Kidney (tissue), 14 donors: ENCODE results near the gene IFTAP. TPM values are rescaled to one million over a fixed set of nuclear protein-coding genes. Genes with fewer than 3 reads are reported as not detected.

Source experiments
- DNase-seq, 5 donors: peaks; one replicate each; pipeline ENCODE4 v3.0.0-alpha.2; 2013 to 2020
- FAIRE-seq: peaks from 2 replicates; lab custom pipeline; 2012; peaks lifted over from hg19 to GRCh38; lab: Jason Lieb, UNC
- H3K27ac ChIP-seq, 2 donors: one replicate each; pipeline ENCODE4 v1.7.0; 2013; ENCODE audit warnings: low read depth in 2 of 2, low read length in 2 of 2, inconsistent platforms in 1 of 2
- H3K27me3 ChIP-seq: one replicate; pipeline ENCODE4 v1.7.1; 2013; ENCODE audit warnings: low read length, inconsistent platforms; ENCODE audit not compliant: control insufficient read depth, insufficient read depth
- H3K36me3 ChIP-seq, 3 donors: one replicate each; pipeline versions ENCODE4 v1.7.0 to v1.7.1; 2013; ENCODE audit warnings: low read length in 3 of 3, control low read depth in 1 of 3, inconsistent platforms in 1 of 3; ENCODE audit not compliant: insufficient read depth in 3 of 3, control insufficient read depth in 2 of 3
- H3K4me1 ChIP-seq, 3 donors: one replicate each; pipeline versions ENCODE4 v1.7.0 to v1.7.1; 2013; ENCODE audit warnings: low read length in 3 of 3, inconsistent platforms in 1 of 3, low read depth in 1 of 3; ENCODE audit not compliant: control insufficient read depth in 2 of 3, insufficient read depth in 2 of 3
- H3K4me3 ChIP-seq, 3 donors: one replicate each; pipeline versions ENCODE4 v1.7.0 to v1.8.1; 2013; ENCODE audit warnings: low read length in 3 of 3, control low read depth in 1 of 3, inconsistent platforms in 1 of 3
- H3K9ac ChIP-seq, 3 donors: one replicate each; pipeline versions ENCODE4 v1.7.0 to v1.7.1; 2013; ENCODE audit warnings: low read length in 3 of 3, control low read depth in 1 of 3, inconsistent platforms in 1 of 3
- H3K9me3 ChIP-seq, 3 donors: one replicate each; pipeline versions ENCODE4 v1.7.0 to v1.7.1; 2013; ENCODE audit warnings: low read length in 3 of 3, control low read depth in 1 of 3, inconsistent platforms in 1 of 3; ENCODE audit not compliant: control insufficient read depth in 2 of 3, insufficient read depth in 1 of 3
- CTCF ChIP-seq: IDR thresholded peaks from 3 replicates; pipeline ENCODE4 v1.5.1; 2012; ENCODE audit warnings: mild to moderate bottlenecking, moderate library complexity, borderline replicate concordance; ENCODE audit not compliant: insufficient read depth; ENCODE audit errors: extremely low read depth
- intact Hi-C: fragments of 100-400 bp; cut with DNase I; formaldehyde crosslinking; loops from one replicate; pipeline ENCODE4 v1.11.1; 2022
- polyA plus RNA-seq: library from polyadenylated mRNA; stranded (reverse); fragments of 350-450 nt; fragmentation: Illumina TruSeq; extraction: RNeasy Lipid Tissue Mini Kit (QIAGEN cat#74804); gene quantifications from one replicate; pipeline ENCODE4 v1.2.3, GENCODE V29; 2014; ENCODE audit warnings: low read depth, low replicate concordance; ENCODE audit not compliant: insufficient read depth
- total RNA-seq: library from RNA; stranded (reverse); fragmentation: NEBNext Ultra II Directional; extraction: Animal tissue kit (Norgen Biotek cat#: 25700); gene quantifications from one replicate; pipeline ENCODE4 v1.2.1, GENCODE V29; 2021
- donor health status: control.
- donor health status: control.
- donor health status: control.
- donor health status: control.
- donor health status: control.
- donor health status: DM: yes; HTN: yes; CAD: no.
- donor health status: Normal renal cell carcinoma (clear cell type).

IFTAP gene
- total and polyA plus RNA-seq, 2 donors from 2014 or later, result 13.4 to 49.3 TPM

GRCh38 chr11:36702330-36703054 is 108.2 kb downstream of the IFTAP start:
- intact Hi-C loops, result no loop called here
- Histone ChIP-seq H3K9ac (peak overlapping the region in 1 of 3 donors; percentile 7), H3K27me3 (no peaks in the 10 kb centered on the region), H3K9me3 (no peaks in the 10 kb centered on the region), H3K27ac (no peak overlapping the region), H3K36me3 (no peaks in the 10 kb centered on the region), H3K4me3 (no peak overlapping the region), H3K4me1 (peaks cover 0 to 9% (median 2%) of the 10 kb centered on the region in 3 donors)
- TF ChIP-seq CTCF, result peak; percentile 96
- FAIRE-seq, result peak; percentile 88
- DNase-seq, result peak in 4 of 5 donors; percentile 54 to 95 (median 78)

GRCh38 chr11:36703055-36703404 is 108.7 kb downstream of the IFTAP start:
- no peak for TF ChIP-seq CTCF
- peak in 1 of 5 donors; percentile 38 for DNase-seq
- Histone ChIP-seq H3K27me3 (no peaks in the 10 kb centered on the region), H3K9me3 (no peaks in the 10 kb centered on the region), H3K4me3 (no peak overlapping the region), H3K9ac (no peak overlapping the region), H3K27ac (no peak overlapping the region), H3K4me1 (peaks cover 0 to 9% (median 2%) of the 10 kb centered on the region in 3 donors), H3K36me3 (no peaks in the 10 kb centered on the region)
- intact Hi-C loops, result no loop called here
- no peak for FAIRE-seq

Other genes with a start within 250 kb of the IFTAP start
- 16.5 TPM for gene TRAF6, start 84.2 kb upstream of the IFTAP start, total RNA-seq
- 4.0 TPM for gene TRAF6, start 84.2 kb upstream of the IFTAP start, polyA plus RNA-seq
- gene RAG1, start 26.5 kb upstream of the IFTAP start, total RNA-seq, result 1.9 TPM
- 1.4 TPM for gene RAG1, start 26.5 kb upstream of the IFTAP start, polyA plus RNA-seq
- gene RAG2, start 3.7 kb downstream of the IFTAP start, total RNA-seq, result not detected
- not detected for gene RAG2, start 3.7 kb downstream of the IFTAP start, polyA plus RNA-seq